H54 (cell line): Measurements from ENCODE around the gene SYT12.

ENCODE experiments used
- DNase-seq: peaks from one replicate; pipeline ENCODE4 v3.0.0; 2011; ENCODE audit warnings: low spot score, mixed read lengths; ENCODE audit not compliant: insufficient read length
- FAIRE-seq: peaks from 3 replicates; lab custom pipeline; 2011; peaks lifted over from hg19 to GRCh38; lab: Jason Lieb, UNC
- POLR2A ChIP-seq: IDR thresholded peaks from 2 replicates; pipeline ENCODE4 v1.6.1; 2011; ENCODE audit warnings: low read depth, mild to moderate bottlenecking, low read length

SYT12 gene

GRCh38 chr11:67022961-67023956, at the start of gene SYT12:
Gene SYT12 (plus strand): TSS chr11:67023134. CDS start chr11:67030145, 7,011 bp downstream.
- no peak for TF ChIP-seq POLR2A
- DNase-seq, result no peak
- no peak for FAIRE-seq

GRCh38 chr11:66973956-66974580, 48.9 kb upstream of the SYT12 start:
- DNase-seq (no peak), FAIRE-seq (no peak)
- no peak for TF ChIP-seq POLR2A

GRCh38 chr11:66974724-66975404, 48.1 kb upstream of the SYT12 start, which contains the start of gene C11orf86:
Gene C11orf86 (plus strand): TSS chr11:66975304. CDS start chr11:66975363, 59 bp downstream.
- FAIRE-seq (no peak), DNase-seq (no peak)
- no peak for TF ChIP-seq POLR2A

- no peak for FAIRE-seq
- DNase-seq, result no peak
- no peak for TF ChIP-seq POLR2A
These were observed 47.4 kb upstream of the SYT12 start for GRCh38 chr11:66975405-66976027.

GRCh38 chr11:66976028-66976467, 46.9 kb upstream of the SYT12 start:
- FAIRE-seq, result no peak

GRCh38 chr11:66976925-66977324, 46.0 kb upstream of the SYT12 start:
- no peak for DNase-seq
- no peak for FAIRE-seq
- no peak for TF ChIP-seq POLR2A

More at GRCh38 chr11:66976028-66976467, 46.9 kb upstream of the SYT12 start:
- no peak for TF ChIP-seq POLR2A
- DNase-seq, result no peak

GRCh38 chr11:66978229-66978628, 44.7 kb upstream of the SYT12 start:
- DNase-seq, result no peak
- no peak for TF ChIP-seq POLR2A
- FAIRE-seq, result no peak

GRCh38 chr11:66978717-66979116, 44.2 kb upstream of the SYT12 start:
- no peak for TF ChIP-seq POLR2A
- FAIRE-seq (no peak), DNase-seq (no peak)

- FAIRE-seq, result no peak
- DNase-seq, result no peak
- no peak for TF ChIP-seq POLR2A
These were observed 43.5 kb upstream of the SYT12 start for GRCh38 chr11:66979336-66979980.

- TF ChIP-seq POLR2A, result no peak
- DNase-seq (no peak), FAIRE-seq (no peak)
These were observed 40.9 kb upstream of the SYT12 start for GRCh38 chr11:66981976-66982578.

GRCh38 chr11:66983275-66983924, 39.5 kb upstream of the SYT12 start:
- TF ChIP-seq POLR2A, result no peak
- no peak for FAIRE-seq
- no peak for DNase-seq
